T47D (cell line): ENCODE data around the gene KANK4.
"Not testable (repeated sequence)": the region's sequence is repeated elsewhere in the genome, so short reads cannot be mapped to it uniquely, and the experiment has no call there.

Source experiments
- DNase-seq, 2 experiments: peaks; one replicate each; pipeline versions ENCODE4 v3.0.0 to v3.0.0-alpha.2; 2011 to 2012; ENCODE audit warnings: low read depth in 1 of 2, low spot score in 1 of 2
- JUND ChIP-seq: IDR thresholded peaks from 2 replicates; pipeline ENCODE4 v1.6.1; 2012; ENCODE audit warnings: low read depth
- in situ Hi-C: cut with HindIII; loops from 2 replicates; pipeline ENCODE4 v1.10.0; 2016; ENCODE audit warnings: low sequenced_read_pairs, low pct_unique_long_range_greater_than_20kb

Gene KANK4

GRCh38 chr1:62271134-62271533 is 48.1 kb downstream of the KANK4 start:
- no peak for DNase-seq
- in situ Hi-C loops: no loop called here
- no peak for TF ChIP-seq JUND

GRCh38 chr1:62269851-62270495 is 49.3 kb downstream of the KANK4 start:
- no peak for TF ChIP-seq JUND
- DNase-seq: no peak
- in situ Hi-C loops: no loop called here

GRCh38 chr1:62269439-62269838 is 49.8 kb downstream of the KANK4 start:
- TF ChIP-seq JUND: no peak
- DNase-seq: no peak
- in situ Hi-C loops: no loop called here

- TF ChIP-seq JUND: no peak
- DNase-seq: no peak
- in situ Hi-C loops: no loop called here
Measured at GRCh38 chr1:62268315-62268714, 50.9 kb downstream of the KANK4 start.

- no peak for DNase-seq
- no peak for TF ChIP-seq JUND
- in situ Hi-C loops: no loop called here
Measured at GRCh38 chr1:62265956-62266935, 53.0 kb downstream of the KANK4 start.

- TF ChIP-seq JUND: no peak
- no peak for DNase-seq
- in situ Hi-C loops: no loop called here
Measured at GRCh38 chr1:62263814-62264353, 55.4 kb downstream of the KANK4 start.

GRCh38 chr1:62263006-62263813 is 56.0 kb downstream of the KANK4 start:
- no peak for DNase-seq
- in situ Hi-C loops: no loop called here
- no peak for TF ChIP-seq JUND

- in situ Hi-C loops: no loop called here
- DNase-seq: no peak
- no peak for TF ChIP-seq JUND
Measured at GRCh38 chr1:62260688-62261087, 58.5 kb downstream of the KANK4 start.

GRCh38 chr1:62259551-62259950 is 59.7 kb downstream of the KANK4 start:
- in situ Hi-C loops: no loop called here
- DNase-seq: no peak
- no peak for TF ChIP-seq JUND

- in situ Hi-C loops: no loop called here
- TF ChIP-seq JUND: no peak
- DNase-seq: no peak
Measured at GRCh38 chr1:62250126-62250726, 69.0 kb downstream of the KANK4 start.

- DNase-seq: no peak
- no peak for TF ChIP-seq JUND
Measured at GRCh38 chr1:62247391-62248168, 71.7 kb downstream of the KANK4 start.

GRCh38 chr1:62245201-62245600 is 74.0 kb downstream of the KANK4 start:
- TF ChIP-seq JUND: no peak
- in situ Hi-C loops: no loop called here
- no peak for DNase-seq

More at GRCh38 chr1:62247391-62248168, 71.7 kb downstream of the KANK4 start:
- in situ Hi-C loops: no loop called here

- DNase-seq, in situ Hi-C loops: not testable (repeated sequence)
Measured at GRCh38 chr1:62244380-62244779, 74.9 kb downstream of the KANK4 start.
